Upper lobe of right lung (tissue), 1 donor: ENCODE measurements around the gene ITM2B. TPM values are rescaled to one million over a fixed set of nuclear protein-coding genes. Genes with fewer than 3 reads are reported as not detected.

Source experiments
- ATAC-seq: fragments of 200-7000 bp; cut with Tn5 transposase; one replicate; pipeline ENCODE4 v1.9.1; 2020; ENCODE audit warnings: mild to moderate bottlenecking, moderate library complexity
- DNase-seq: peaks from one replicate; pipeline ENCODE4 v3.0.0-alpha.2; 2020
- H3K27ac ChIP-seq: fragments of 200-600 bp; one replicate; pipeline ENCODE4 v1.8.0; 2022
- H3K27me3 ChIP-seq: fragments of 200-600 bp; one replicate; pipeline ENCODE4 v1.8.0; 2022; ENCODE audit warnings: mild to moderate bottlenecking
- H3K36me3 ChIP-seq: fragments of 200-600 bp; one replicate; pipeline ENCODE4 v1.8.0; 2022
- H3K4me1 ChIP-seq: fragments of 200-600 bp; one replicate; pipeline ENCODE4 v1.8.0; 2022
- H3K4me3 ChIP-seq: fragments of 200-600 bp; one replicate; pipeline ENCODE4 v1.8.0; 2022; ENCODE audit warnings: mild to moderate bottlenecking
- H3K9me3 ChIP-seq: fragments of 200-600 bp; one replicate; pipeline ENCODE4 v1.8.0; 2022
- intact Hi-C: fragments of 100-400 bp; cut with DNase I; formaldehyde crosslinking; loops from one replicate; pipeline ENCODE4 v1.11.0; 2022
- total RNA-seq: library from RNA; stranded (reverse); fragmentation: NEBNext Ultra II Directional; extraction: Animal tissue kit (Norgen Biotek cat#: 25700); gene quantifications from one replicate; pipeline ENCODE4 v1.2.1, GENCODE V29; 2021
- TF ChIP-seq, protein P1 (sequence below): fragments of 200-600 bp; IDR thresholded peaks from one replicate; pipeline ENCODE4 v1.8.0; 2022; ENCODE audit warnings: antibody characterized with exemption
- donor health status: DM: no; HTN: yes; CAD: no; lungs with severe emphysema.

ITM2B gene
- total RNA-seq, 1 donor from 2014 or later = 802 TPM

DNA sequence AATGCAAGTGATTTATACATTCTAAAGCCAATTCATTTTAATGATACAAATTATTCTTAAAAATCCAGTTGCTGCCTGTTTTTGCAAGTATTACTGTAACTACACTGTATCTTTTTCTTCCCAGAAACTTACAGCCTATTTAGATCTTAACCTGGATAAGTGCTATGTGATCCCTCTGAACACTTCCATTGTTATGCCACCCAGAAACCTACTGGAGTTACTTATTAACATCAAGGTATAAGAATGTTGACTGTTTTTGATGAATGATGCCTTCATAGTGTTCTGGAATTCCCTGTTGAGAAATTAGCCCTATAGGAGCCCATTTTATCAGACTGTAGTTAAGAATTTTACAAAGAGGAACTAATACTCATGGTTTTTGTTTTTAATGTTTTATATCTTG, 25.0 kb downstream of the ITM2B start:
- no peak overlapping the region for H3K4me3 ChIP-seq
- H3K4me1 ChIP-seq = no peaks in the 10 kb centered on the region
- H3K27me3 ChIP-seq = no peaks in the 10 kb centered on the region
- no peak for ATAC-seq
- no peaks in the 10 kb centered on the region for H3K9me3 ChIP-seq
- no peak for DNase-seq
- peaks cover 96% of the 10 kb centered on the region for H3K36me3 ChIP-seq
- TF ChIP-seq, protein P1, sequence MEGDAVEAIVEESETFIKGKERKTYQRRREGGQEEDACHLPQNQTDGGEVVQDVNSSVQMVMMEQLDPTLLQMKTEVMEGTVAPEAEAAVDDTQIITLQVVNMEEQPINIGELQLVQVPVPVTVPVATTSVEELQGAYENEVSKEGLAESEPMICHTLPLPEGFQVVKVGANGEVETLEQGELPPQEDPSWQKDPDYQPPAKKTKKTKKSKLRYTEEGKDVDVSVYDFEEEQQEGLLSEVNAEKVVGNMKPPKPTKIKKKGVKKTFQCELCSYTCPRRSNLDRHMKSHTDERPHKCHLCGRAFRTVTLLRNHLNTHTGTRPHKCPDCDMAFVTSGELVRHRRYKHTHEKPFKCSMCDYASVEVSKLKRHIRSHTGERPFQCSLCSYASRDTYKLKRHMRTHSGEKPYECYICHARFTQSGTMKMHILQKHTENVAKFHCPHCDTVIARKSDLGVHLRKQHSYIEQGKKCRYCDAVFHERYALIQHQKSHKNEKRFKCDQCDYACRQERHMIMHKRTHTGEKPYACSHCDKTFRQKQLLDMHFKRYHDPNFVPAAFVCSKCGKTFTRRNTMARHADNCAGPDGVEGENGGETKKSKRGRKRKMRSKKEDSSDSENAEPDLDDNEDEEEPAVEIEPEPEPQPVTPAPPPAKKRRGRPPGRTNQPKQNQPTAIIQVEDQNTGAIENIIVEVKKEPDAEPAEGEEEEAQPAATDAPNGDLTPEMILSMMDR = no peak
- intact Hi-C loops = no loop called here
- H3K27ac ChIP-seq = no peak overlapping the region

DNA sequence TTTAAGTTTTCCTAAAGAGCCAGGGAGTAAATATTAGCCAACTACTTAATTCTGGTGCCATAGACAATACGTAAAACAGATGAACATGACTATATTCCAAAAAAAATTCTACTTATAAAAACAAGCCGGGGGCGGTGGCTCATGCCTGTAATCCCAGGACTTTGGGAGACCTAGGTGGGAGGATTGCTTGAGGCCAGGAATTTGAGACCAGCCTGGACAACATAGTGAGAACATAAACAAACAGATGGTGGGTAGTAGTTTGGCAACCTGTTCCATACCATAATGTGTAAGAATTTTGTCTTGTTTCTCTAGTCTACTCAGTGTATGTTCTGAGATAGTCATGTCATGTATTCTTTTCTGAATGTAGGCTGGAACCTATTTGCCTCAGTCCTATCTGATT, 25.4 kb downstream of the ITM2B start:
- TF ChIP-seq, protein P1 = no peak
- Histone ChIP-seq H3K9me3 (no peaks in the 10 kb centered on the region), H3K27ac (no peak overlapping the region), H3K27me3 (no peaks in the 10 kb centered on the region), H3K36me3 (peaks cover 100% of the 10 kb centered on the region), H3K4me1 (no peaks in the 10 kb centered on the region), H3K4me3 (no peak overlapping the region)
- DNase-seq (no peak), ATAC-seq (no peak)
- intact Hi-C loops = no loop called here

DNA sequence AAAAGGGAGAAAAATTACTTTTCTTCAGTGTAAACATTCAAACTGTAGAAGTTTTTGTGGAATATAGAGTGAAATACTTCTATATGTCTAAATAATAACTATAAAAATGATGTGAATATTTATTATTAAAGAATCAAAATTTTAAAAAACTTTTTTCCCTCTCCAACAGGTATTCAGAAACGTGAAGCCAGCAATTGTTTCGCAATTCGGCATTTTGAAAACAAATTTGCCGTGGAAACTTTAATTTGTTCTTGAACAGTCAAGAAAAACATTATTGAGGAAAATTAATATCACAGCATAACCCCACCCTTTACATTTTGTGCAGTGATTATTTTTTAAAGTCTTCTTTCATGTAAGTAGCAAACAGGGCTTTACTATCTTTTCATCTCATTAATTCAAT, 28.0 kb downstream of the ITM2B start:
- TF ChIP-seq, protein P1 = no peak
- no peak for DNase-seq
- intact Hi-C loops = no loop called here
- no peaks in the 10 kb centered on the region for H3K27me3 ChIP-seq
- no peak for ATAC-seq
- H3K36me3 ChIP-seq = peaks cover 95% of the 10 kb centered on the region
- H3K4me3 ChIP-seq = no peak overlapping the region
- H3K4me1 ChIP-seq = no peaks in the 10 kb centered on the region
- no peaks in the 10 kb centered on the region for H3K9me3 ChIP-seq
- H3K27ac ChIP-seq = no peak overlapping the region

DNA sequence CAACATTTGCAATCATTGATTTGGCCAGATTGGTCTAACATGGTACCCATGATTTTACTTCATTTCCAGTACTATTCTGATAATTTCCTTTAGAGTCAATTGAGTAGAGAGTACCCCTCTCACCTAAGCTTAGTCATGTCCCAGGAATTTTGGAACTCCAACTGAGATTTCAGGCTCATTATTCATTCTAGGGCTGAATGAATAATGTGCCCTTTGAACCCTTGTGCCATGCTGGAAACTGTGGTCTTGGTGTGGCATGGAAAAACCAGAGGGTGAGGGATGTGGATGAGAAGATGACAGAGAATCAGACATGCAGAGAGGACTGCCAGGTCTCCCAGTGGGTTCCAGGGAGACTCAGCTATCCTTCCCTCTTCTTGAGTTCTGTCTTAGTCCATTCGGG, 30.2 kb downstream of the ITM2B start:
- intact Hi-C loops = no loop called here
- H3K4me1 ChIP-seq = no peaks in the 10 kb centered on the region

DNA sequence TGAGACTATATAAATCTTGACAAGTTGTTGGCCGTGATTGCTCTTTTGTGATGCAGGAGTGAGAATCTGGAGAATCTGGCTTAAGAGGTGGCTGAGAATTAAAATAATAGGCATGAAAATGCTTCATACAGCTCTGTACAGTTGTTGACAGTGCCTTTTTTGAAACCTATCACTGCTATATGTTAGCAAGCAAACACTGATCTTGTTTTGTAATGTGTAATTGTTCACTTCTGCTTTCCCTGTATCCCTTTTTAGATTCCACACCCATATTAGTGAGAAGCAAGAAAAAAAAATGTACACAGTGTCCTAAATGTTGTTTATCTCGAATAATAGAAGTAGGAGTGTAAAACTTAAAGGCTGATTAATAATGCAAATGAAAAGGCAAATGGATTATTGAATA, 31.1 kb downstream of the ITM2B start:
- H3K4me1 ChIP-seq = no peaks in the 10 kb centered on the region
- intact Hi-C loops = no loop called here
- TF ChIP-seq, protein P1 = no peak
- no peak overlapping the region for H3K27ac ChIP-seq
- H3K27me3 ChIP-seq = no peaks in the 10 kb centered on the region
- no peak for DNase-seq
- no peaks in the 10 kb centered on the region for H3K9me3 ChIP-seq
- ATAC-seq = peak; percentile 71
- H3K4me3 ChIP-seq = no peak overlapping the region
- H3K36me3 ChIP-seq = peaks cover 64% of the 10 kb centered on the region

More for the DNA sequence above, 30.2 kb downstream of the ITM2B start:
- no peaks in the 10 kb centered on the region for H3K27me3 ChIP-seq
- H3K27ac ChIP-seq = no peak overlapping the region
- no peak overlapping the region for H3K4me3 ChIP-seq
- TF ChIP-seq, protein P1 = no peak
- no peak for ATAC-seq
- no peaks in the 10 kb centered on the region for H3K9me3 ChIP-seq
- no peak for DNase-seq
- H3K36me3 ChIP-seq = peaks cover 73% of the 10 kb centered on the region

DNA sequence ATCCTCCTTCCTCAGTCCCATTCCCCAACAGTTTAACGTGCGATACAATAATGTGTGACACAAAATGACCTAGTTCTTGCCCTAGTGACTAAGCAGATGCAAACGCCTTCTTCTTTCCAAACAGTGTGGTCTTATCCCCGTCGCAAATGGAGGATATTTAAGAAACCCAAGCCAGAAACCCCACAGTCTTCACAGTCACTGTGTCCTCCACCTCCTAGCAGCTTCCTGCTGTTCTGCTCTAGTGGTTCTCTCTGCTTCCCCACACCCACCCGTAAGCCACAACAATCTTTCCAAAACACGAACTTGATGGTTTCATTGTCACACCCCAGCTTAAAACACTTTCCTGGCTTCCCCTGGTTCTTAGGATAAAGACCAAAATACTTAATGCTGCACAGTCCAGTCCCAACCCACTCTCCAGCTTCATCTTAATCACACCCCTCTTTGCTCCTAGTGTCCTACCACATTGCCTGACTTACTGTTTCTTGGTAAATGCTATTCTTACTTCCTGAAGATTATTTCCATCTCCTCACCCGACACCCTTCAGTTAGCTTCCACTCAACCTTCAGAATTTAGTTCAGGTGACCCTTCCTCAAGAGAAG, 32.3 kb downstream of the ITM2B start:
- H3K9me3 ChIP-seq = no peaks in the 10 kb centered on the region
- TF ChIP-seq, protein P1 = no peak

More for the DNA sequence above, 32.3 kb downstream of the ITM2B start:
- Histone ChIP-seq H3K27me3 (no peaks in the 10 kb centered on the region), H3K4me1 (no peaks in the 10 kb centered on the region), H3K4me3 (no peak overlapping the region), H3K27ac (no peak overlapping the region), H3K36me3 (peaks cover 61% of the 10 kb centered on the region)
- no peak for DNase-seq
- peak; percentile 85 for ATAC-seq
- intact Hi-C loops = no loop called here
